ENCODE measurements around the gene GNA12.

- TF ChIP-seq REST (IDR thresholded peaks at IDR 0.05; ENCODE audit: insufficient read depth in 1 of 2, low read depth in 2 of 2, low read length in 2 of 2) = no peak
- no peak for TF ChIP-seq POLR2AphosphoS5 (IDR thresholded peaks at IDR 0.05; ENCODE audit: low read depth, low read length)
- no peak for TF ChIP-seq TAF1 (IDR thresholded peaks at IDR 0.05; ENCODE audit: borderline replicate concordance, insufficient read depth, low read length)
- no peak for TF ChIP-seq SIN3A (IDR thresholded peaks at IDR 0.05; ENCODE audit: borderline replicate concordance, insufficient read depth, low read length)
- no peak for TF ChIP-seq FOXP2 (optimal IDR thresholded peaks at IDR 0.05; ENCODE audit: borderline replicate concordance, extremely low read depth, extremely low read length, insufficient read depth)
Measured at GRCh38 chr7:2689343-2689847, 154.7 kb downstream of the GNA12 start.

Measured in PFSK-1 (cell line).